C1 segment of cervical spinal cord (tissue), 14 donors: ENCODE data around the gene TOLLIP.

Experiments
- DNase-seq, 14 donors: peaks; one replicate each; lab custom pipeline; 2025; lab: John Stamatoyannopoulos, UW

TOLLIP gene

GRCh38 chr11:1310772-1311468 lies 1.5 kb upstream of the TOLLIP start:
- no peak for DNase-seq

- no peak for DNase-seq
Measured at GRCh38 chr11:1310318-1310687, 871 bp upstream of the TOLLIP start.

GRCh38 chr11:1308743-1309497 lies 512 bp downstream of the TOLLIP start:
- no peak for DNase-seq

GRCh38 chr11:1307998-1308742 lies 1.3 kb downstream of the TOLLIP start:
- DNase-seq, result peak in 1 of 14 donors; percentile 52

- no peak for DNase-seq
Measured at GRCh38 chr11:1307163-1307870, 2.1 kb downstream of the TOLLIP start.

GRCh38 chr11:1306186-1307162 lies 3.0 kb downstream of the TOLLIP start:
- no peak for DNase-seq

- no peak for DNase-seq
Measured at GRCh38 chr11:1305501-1306056, 3.9 kb downstream of the TOLLIP start.

GRCh38 chr11:1305063-1305495 lies 4.4 kb downstream of the TOLLIP start:
- DNase-seq, result no peak

- DNase-seq, result no peak
Measured at GRCh38 chr11:1304380-1304779, 5.1 kb downstream of the TOLLIP start.

- peak in 1 of 14 donors; percentile 25 for DNase-seq
Measured at GRCh38 chr11:1303973-1304372, 5.5 kb downstream of the TOLLIP start.

- DNase-seq, result peak in 9 of 14 donors; percentile 9 to 63 (median 39)
Measured at GRCh38 chr11:1303126-1303821, 6.2 kb downstream of the TOLLIP start.

- no peak for DNase-seq
Measured at GRCh38 chr11:1302461-1303125, 6.8 kb downstream of the TOLLIP start.

- no peak for DNase-seq
Measured at GRCh38 chr11:1302041-1302460, 7.4 kb downstream of the TOLLIP start.

GRCh38 chr11:1301220-1302000 lies 8.0 kb downstream of the TOLLIP start:
- no peak for DNase-seq

- DNase-seq, result peak in 1 of 14 donors; percentile 37
Measured at GRCh38 chr11:1300569-1301187, 8.8 kb downstream of the TOLLIP start.

- no peak for DNase-seq
Measured at GRCh38 chr11:1300121-1300520, 9.3 kb downstream of the TOLLIP start.

- DNase-seq, result no peak
Measured at GRCh38 chr11:1299621-1300020, 9.8 kb downstream of the TOLLIP start.
